ENCODE data around the gene CSRP1. TPM values are rescaled to one million over a fixed set of nuclear protein-coding genes. Genes with fewer than 3 reads are reported as not detected.

CSRP1 gene
- total RNA-seq, 1 donor from 2014 or later: 317 TPM

DNA sequence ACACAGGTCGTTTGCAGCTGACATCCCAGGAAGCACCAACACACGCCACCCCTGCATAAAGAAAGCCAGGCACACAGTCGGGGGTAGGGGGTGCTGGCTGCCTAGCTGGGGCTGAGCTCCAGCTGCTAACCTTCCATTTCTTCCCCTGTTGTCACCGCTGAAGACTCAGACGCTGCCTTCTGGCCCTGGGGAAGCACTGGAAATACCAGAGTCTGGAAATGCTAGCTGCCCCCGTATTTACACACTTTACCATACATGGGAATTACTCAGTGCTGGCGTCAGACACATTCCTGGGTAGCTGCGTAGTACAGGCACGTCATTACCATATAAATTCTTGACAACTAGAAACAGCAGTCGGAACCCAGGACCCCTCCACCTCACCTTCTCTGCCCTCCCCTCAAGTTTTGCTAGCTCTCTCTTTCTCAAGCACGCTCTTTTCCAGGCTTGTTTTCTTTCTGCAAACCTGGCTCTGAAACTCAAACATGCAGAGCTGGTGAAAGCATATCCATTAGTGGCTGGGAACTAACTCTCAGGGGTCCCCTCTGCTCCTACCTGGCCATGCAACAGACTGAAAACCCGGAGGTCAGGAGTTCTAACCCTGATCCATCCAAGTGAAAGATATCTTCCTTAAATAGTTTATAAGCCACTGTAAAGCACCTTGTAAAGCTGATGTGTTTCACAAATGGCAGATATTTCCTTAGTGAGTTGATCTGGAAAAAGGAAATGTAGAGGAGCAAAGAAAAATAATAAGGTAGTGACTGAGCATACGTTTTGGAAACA is 3.3 kb downstream of the CSRP1 start:
- Histone ChIP-seq H3K36me3 (ENCODE audit: insufficient read depth, low read length) (peaks cover 9% of the 10 kb centered on the region), H3K27ac (ENCODE audit: low read depth, low read length) (peak overlapping the region; percentile 97), H3K27me3 (ENCODE audit: insufficient read depth, low read length) (no peaks in the 10 kb centered on the region), H2AFZ (ENCODE audit: low read depth, low read length) (no peak overlapping the region), H4K20me1 (ENCODE audit: insufficient read depth, low read length) (peaks cover 50% of the 10 kb centered on the region), H3K4me2 (ENCODE audit: low read length) (peak overlapping the region; percentile 99), H3K9ac (ENCODE audit: low read length) (peak overlapping the region; percentile 93), H3K79me2 (ENCODE audit: insufficient read depth, low read length) (peaks cover 90% of the 10 kb centered on the region), H3K4me1 (ENCODE audit: insufficient read depth, low read length) (peaks cover 78% of the 10 kb centered on the region), H3K4me3 (ENCODE audit: insufficient read depth, low read depth, low read length) (peak overlapping the region; percentile 48), H3K9me3 (ENCODE audit: insufficient read depth, low read depth, low read length) (no peaks in the 10 kb centered on the region)
- Mint-ChIP-seq H3K9me3 (ENCODE audit: unreplicated experiment) (no peaks in the 10 kb centered on the region), H3K27me3 (ENCODE audit: low read depth, unreplicated experiment) (no peaks in the 10 kb centered on the region), H3K4me1 (ENCODE audit: low read depth, unreplicated experiment) (peaks cover 57% of the 10 kb centered on the region), H3K4me3 (ENCODE audit: unreplicated experiment) (peak overlapping the region; percentile 89), H3K27ac (ENCODE audit: unreplicated experiment) (peak overlapping the region; percentile 98), H3K36me3 (ENCODE audit: low read depth, unreplicated experiment) (peaks cover 2% of the 10 kb centered on the region)
- peak; percentile 73 for FAIRE-seq
- DNase-seq (ENCODE audit: low read depth): peak; percentile 99
- TF ChIP-seq, protein P1, sequence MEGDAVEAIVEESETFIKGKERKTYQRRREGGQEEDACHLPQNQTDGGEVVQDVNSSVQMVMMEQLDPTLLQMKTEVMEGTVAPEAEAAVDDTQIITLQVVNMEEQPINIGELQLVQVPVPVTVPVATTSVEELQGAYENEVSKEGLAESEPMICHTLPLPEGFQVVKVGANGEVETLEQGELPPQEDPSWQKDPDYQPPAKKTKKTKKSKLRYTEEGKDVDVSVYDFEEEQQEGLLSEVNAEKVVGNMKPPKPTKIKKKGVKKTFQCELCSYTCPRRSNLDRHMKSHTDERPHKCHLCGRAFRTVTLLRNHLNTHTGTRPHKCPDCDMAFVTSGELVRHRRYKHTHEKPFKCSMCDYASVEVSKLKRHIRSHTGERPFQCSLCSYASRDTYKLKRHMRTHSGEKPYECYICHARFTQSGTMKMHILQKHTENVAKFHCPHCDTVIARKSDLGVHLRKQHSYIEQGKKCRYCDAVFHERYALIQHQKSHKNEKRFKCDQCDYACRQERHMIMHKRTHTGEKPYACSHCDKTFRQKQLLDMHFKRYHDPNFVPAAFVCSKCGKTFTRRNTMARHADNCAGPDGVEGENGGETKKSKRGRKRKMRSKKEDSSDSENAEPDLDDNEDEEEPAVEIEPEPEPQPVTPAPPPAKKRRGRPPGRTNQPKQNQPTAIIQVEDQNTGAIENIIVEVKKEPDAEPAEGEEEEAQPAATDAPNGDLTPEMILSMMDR (IDR thresholded peaks at IDR 0.05; ENCODE audit: insufficient read depth, low read depth, low read length): no peak
- no peak for TF ChIP-seq EZH2 (IDR thresholded peaks at IDR 0.05; ENCODE audit: insufficient read depth, low read length)

DNA sequence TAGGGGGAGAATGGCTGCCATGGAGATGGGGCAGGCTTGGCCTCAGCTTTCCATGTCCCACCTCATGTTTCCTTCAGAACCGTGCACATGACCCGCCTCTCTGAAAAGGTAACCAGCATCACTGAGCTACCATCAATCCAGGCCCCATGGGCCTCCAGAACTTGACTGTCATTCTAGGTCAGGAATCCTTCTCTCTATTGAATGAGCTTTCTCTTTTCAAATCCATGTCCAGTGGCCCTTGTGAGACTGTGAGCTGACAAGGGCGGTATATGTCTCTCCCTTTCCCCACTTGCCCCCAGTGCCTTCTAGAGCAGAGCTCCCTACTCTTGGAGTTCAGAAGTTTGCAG is 4.4 kb downstream of the CSRP1 start:
- H3K4me3 ChIP-seq (ENCODE audit: insufficient read depth, low read depth, low read length): no peak overlapping the region
- peaks cover 100% of the 10 kb centered on the region for H3K79me2 ChIP-seq (ENCODE audit: insufficient read depth, low read length)
- peak overlapping the region; percentile 99 for H3K4me2 ChIP-seq (ENCODE audit: low read length)
- no peaks in the 10 kb centered on the region for H3K27me3 ChIP-seq (ENCODE audit: insufficient read depth, low read length)
- peaks cover 61% of the 10 kb centered on the region for H4K20me1 ChIP-seq (ENCODE audit: insufficient read depth, low read length)
- no peaks in the 10 kb centered on the region for H3K9me3 Mint-ChIP-seq (ENCODE audit: unreplicated experiment)
- peaks cover 10% of the 10 kb centered on the region for H3K36me3 ChIP-seq (ENCODE audit: insufficient read depth, low read length)
- H3K9me3 ChIP-seq (ENCODE audit: insufficient read depth, low read depth, low read length): no peaks in the 10 kb centered on the region
- no peaks in the 10 kb centered on the region for H3K27me3 Mint-ChIP-seq (ENCODE audit: low read depth, unreplicated experiment)
- H3K27ac ChIP-seq (ENCODE audit: low read depth, low read length): peak overlapping the region; percentile 97
- TF ChIP-seq, protein P1 (IDR thresholded peaks at IDR 0.05; ENCODE audit: insufficient read depth, low read depth, low read length): no peak
- no peak for TF ChIP-seq EZH2 (IDR thresholded peaks at IDR 0.05; ENCODE audit: insufficient read depth, low read length)
- H3K4me1 Mint-ChIP-seq (ENCODE audit: low read depth, unreplicated experiment): peaks cover 57% of the 10 kb centered on the region
- no peak overlapping the region for H2AFZ ChIP-seq (ENCODE audit: low read depth, low read length)
- peak overlapping the region; percentile 93 for H3K9ac ChIP-seq (ENCODE audit: low read length)
- H3K36me3 Mint-ChIP-seq (ENCODE audit: low read depth, unreplicated experiment): peaks cover 5% of the 10 kb centered on the region
- H3K4me3 Mint-ChIP-seq (ENCODE audit: unreplicated experiment): no peak overlapping the region
- peak overlapping the region; percentile 98 for H3K27ac Mint-ChIP-seq (ENCODE audit: unreplicated experiment)
- peaks cover 71% of the 10 kb centered on the region for H3K4me1 ChIP-seq (ENCODE audit: insufficient read depth, low read length)
- FAIRE-seq: no peak
- DNase-seq (ENCODE audit: low read depth): no peak

Data from astrocyte (in vitro differentiated cells and primary cell).